ENCODE data around the gene JAG1. TPM values are rescaled to one million over a fixed set of nuclear protein-coding genes. Genes with fewer than 3 reads are reported as not detected.
A peak's percentile ranks its signal among the peaks of the same experiment; 100 is the strongest.

Gene JAG1
- total and polyA plus RNA-seq, 8 donors: 31.2 to 70.8 (median 57.8) TPM

- TF ChIP-seq CTCF (IDR thresholded peaks at IDR 0.05): no peak
- Histone ChIP-seq H3K4me1 (no peaks in the 10 kb centered on the region), H3K27ac (no peak overlapping the region), H3K9me3 (no peaks in the 10 kb centered on the region), H3K27me3 (no peaks in the 10 kb centered on the region), H3K4me3 (no peak overlapping the region), H3K36me3 (no peaks in the 10 kb centered on the region)
- DNase-seq (no peak), ATAC-seq (peak; percentile 66)
- intact Hi-C loops (cut with DNase I): no loop called here
These were observed 26.1 kb upstream of the JAG1 start for GRCh38 chr20:10699941-10700340.

DNA sequence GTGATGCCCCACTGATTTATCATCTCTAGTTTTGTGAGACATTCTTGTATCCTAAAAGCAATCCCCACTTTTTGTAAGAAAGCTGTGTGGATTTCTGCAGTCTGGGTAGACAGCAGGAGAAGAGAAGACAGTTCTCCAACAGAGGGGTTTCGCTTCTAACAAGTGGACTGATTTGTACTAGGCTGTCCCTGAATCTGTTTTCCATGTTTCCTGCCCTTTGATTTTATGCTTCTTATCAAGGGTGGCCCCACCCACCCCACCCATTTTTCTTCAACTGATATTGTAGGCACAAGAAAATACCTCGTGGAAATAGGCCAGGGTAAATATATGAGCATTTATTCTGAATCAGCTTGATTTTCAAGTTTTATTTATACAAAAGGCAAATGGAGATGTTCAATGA is 25.7 kb upstream of the JAG1 start:
- Histone ChIP-seq H3K9me3 (no peaks in the 10 kb centered on the region), H3K4me3 (no peak overlapping the region), H3K27ac (no peak overlapping the region), H3K36me3 (no peaks in the 10 kb centered on the region), H3K27me3 (no peaks in the 10 kb centered on the region), H3K4me1 (no peaks in the 10 kb centered on the region)
- intact Hi-C loops (cut with DNase I): no loop called here
- no peak for TF ChIP-seq CTCF (IDR thresholded peaks at IDR 0.05)
- no peak for DNase-seq
- no peak for ATAC-seq

DNA sequence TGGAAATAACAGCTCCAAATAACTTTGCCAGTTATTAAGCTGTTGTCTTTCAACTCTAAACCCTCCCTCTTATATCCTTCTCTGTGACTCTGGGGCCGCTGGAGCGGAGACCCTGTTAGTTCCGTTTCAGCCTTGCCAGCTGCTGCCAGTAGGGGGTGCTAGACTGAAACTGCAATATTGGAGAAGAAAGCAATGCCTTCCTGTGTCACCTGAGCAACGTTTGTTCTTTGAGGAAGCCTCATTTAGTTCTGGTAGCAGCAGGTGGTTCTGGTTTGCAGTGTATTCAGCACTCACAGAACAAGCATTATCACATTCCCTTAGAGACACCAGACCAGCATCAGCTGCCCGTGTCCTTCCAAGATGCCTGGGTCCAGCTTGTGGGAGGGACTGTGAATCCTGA is 22.9 kb upstream of the JAG1 start:
- DNase-seq (peak in 1 of 4 donors; percentile 65), ATAC-seq (no peak)
- Histone ChIP-seq H3K27ac (no peak overlapping the region), H3K36me3 (no peaks in the 10 kb centered on the region), H3K4me3 (no peak overlapping the region), H3K4me1 (no peaks in the 10 kb centered on the region), H3K27me3 (no peaks in the 10 kb centered on the region), H3K9me3 (no peaks in the 10 kb centered on the region)
- intact Hi-C loops (cut with DNase I): no loop called here
- TF ChIP-seq CTCF (IDR thresholded peaks at IDR 0.05): peak; percentile 37 to 58

GRCh38 chr20:10689385-10689784 is 15.6 kb upstream of the JAG1 start:
- ATAC-seq (no peak), DNase-seq (no peak)
- no peak overlapping the region for H3K27ac ChIP-seq
- intact Hi-C loops (cut with DNase I): no loop called here
- no peaks in the 10 kb centered on the region for H3K4me1 ChIP-seq
- no peaks in the 10 kb centered on the region for H3K27me3 ChIP-seq
- no peak overlapping the region for H3K4me3 ChIP-seq
- H3K36me3 ChIP-seq: no peaks in the 10 kb centered on the region
- no peaks in the 10 kb centered on the region for H3K9me3 ChIP-seq
- no peak for TF ChIP-seq CTCF (IDR thresholded peaks at IDR 0.05)

DNA sequence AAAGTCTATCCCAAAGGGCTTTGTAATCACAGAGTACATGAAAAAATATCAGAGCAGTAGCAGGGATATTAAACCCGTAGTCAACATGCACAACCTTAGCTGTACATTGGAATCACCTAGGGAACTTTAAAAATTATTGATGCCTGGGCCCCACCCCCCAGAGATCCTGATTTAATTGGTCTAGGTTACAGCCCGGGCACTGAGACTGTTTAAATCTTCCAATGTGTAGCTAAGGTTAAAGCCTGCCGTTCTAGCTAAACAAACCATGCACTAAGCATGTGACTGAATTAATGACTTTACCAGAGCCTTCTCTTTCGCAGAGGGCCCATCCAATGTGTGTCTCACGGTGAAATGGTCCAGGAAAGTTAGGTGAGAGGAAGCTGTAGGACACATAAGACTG is 14.1 kb upstream of the JAG1 start:
- DNase-seq (no peak), ATAC-seq (no peak)
- no peaks in the 10 kb centered on the region for H3K36me3 ChIP-seq
- no peak for TF ChIP-seq CTCF (IDR thresholded peaks at IDR 0.05)
- intact Hi-C loops (cut with DNase I): no loop called here
- no peak overlapping the region for H3K27ac ChIP-seq
- no peak overlapping the region for H3K4me3 ChIP-seq
- H3K27me3 ChIP-seq: no peaks in the 10 kb centered on the region
- H3K9me3 ChIP-seq: no peaks in the 10 kb centered on the region
- no peaks in the 10 kb centered on the region for H3K4me1 ChIP-seq
